Cardiac muscle cell (in vitro differentiated cells and primary cell): ENCODE measurements around the gene MYLK3. TPM values are rescaled to one million over a fixed set of nuclear protein-coding genes. Genes with fewer than 3 reads are reported as not detected.
"Not testable (repeated sequence)": the region's sequence is repeated elsewhere in the genome, so short reads cannot be mapped to it uniquely, and the experiment has no call there.

Experiments
- DNase-seq, 2 donors: peaks; one replicate each; pipeline versions ENCODE4 v3.0.0 to v3.0.0-alpha.2; 2010 to 2017; ENCODE audit warnings: low read depth in 1 of 2, low spot score in 1 of 2
- H3K27ac ChIP-seq: fragments of 200-600 bp; sonication (generic); 2 replicates; pipeline ENCODE4 v1.5.1; 2016
- H3K27me3 ChIP-seq: fragments of 200-600 bp; sonication (generic); 2 replicates; pipeline ENCODE4 v1.6.0; 2016; ENCODE audit warnings: control low read depth
- H3K36me3 ChIP-seq: fragments of 200-600 bp; sonication (generic); 2 replicates; pipeline ENCODE4 v1.5.1; 2016; ENCODE audit warnings: control low read depth
- H3K4me1 ChIP-seq: fragments of 200-600 bp; sonication (generic); 2 replicates; pipeline ENCODE4 v1.8.1; 2017; ENCODE audit warnings: low read depth, mild to moderate bottlenecking, mixed run types
- H3K4me3 ChIP-seq: fragments of 200-600 bp; sonication (generic); 2 replicates; pipeline ENCODE4 v1.5.1; 2016; ENCODE audit warnings: mild to moderate bottlenecking
- H3K9me3 ChIP-seq: fragments of 200-600 bp; sonication (generic); 2 replicates; pipeline ENCODE4 v1.5.1; 2017; ENCODE audit warnings: low read depth, mild to moderate bottlenecking, control low read depth
- CTCF ChIP-seq: IDR thresholded peaks from 2 replicates; pipeline ENCODE4 v1.5.1; 2012; ENCODE audit warnings: low read depth, mild to moderate bottlenecking, low read length
- polyA plus RNA-seq: library from polyadenylated mRNA; unstranded; fragments of >200 nt; fragmentation: Nextera tagmentation; extraction: Ambion mirVana; gene quantifications from 2 replicates; pipeline ENCODE4 v1.2.1, GENCODE V29; 2016
- total RNA-seq: library from RNA; depleted of rRNA; stranded (reverse); fragments of >200 nt; gene quantifications from 2 replicates; pipeline ENCODE4 v1.2.3, GENCODE V29; 2016

The MYLK3 gene
- total and polyA plus RNA-seq, 2 experiments from 2014 or later, result 57.8 to 203 TPM

- peaks cover 23% of the 10 kb centered on the region for H3K4me1 ChIP-seq
- no peak for TF ChIP-seq CTCF
- no peaks in the 10 kb centered on the region for H3K36me3 ChIP-seq
- H3K9me3 ChIP-seq, result no peaks in the 10 kb centered on the region
- peak; percentile 41 to 68 for DNase-seq
- H3K27ac ChIP-seq, result peak overlapping the region; percentile 76
- peak overlapping the region; percentile 9 for H3K4me3 ChIP-seq
- no peaks in the 10 kb centered on the region for H3K27me3 ChIP-seq
These were observed 41.6 kb upstream of the MYLK3 start for GRCh38 chr16:46789499-46790414.

GRCh38 chr16:46788891-46789474 is 40.8 kb upstream of the MYLK3 start:
- DNase-seq, result no peak
- peaks cover 23% of the 10 kb centered on the region for H3K4me1 ChIP-seq
- H3K27ac ChIP-seq, result peak overlapping the region; percentile 76
- TF ChIP-seq CTCF, result no peak
- H3K36me3 ChIP-seq, result no peaks in the 10 kb centered on the region
- no peaks in the 10 kb centered on the region for H3K9me3 ChIP-seq
- H3K27me3 ChIP-seq, result no peaks in the 10 kb centered on the region
- no peak overlapping the region for H3K4me3 ChIP-seq

- Histone ChIP-seq H3K4me1 (peaks cover 23% of the 10 kb centered on the region), H3K27ac (peak overlapping the region; percentile 76), H3K27me3 (no peaks in the 10 kb centered on the region), H3K4me3 (no peak overlapping the region), H3K9me3 (no peaks in the 10 kb centered on the region), H3K36me3 (no peaks in the 10 kb centered on the region)
- DNase-seq, result no peak
- no peak for TF ChIP-seq CTCF
These were observed 39.8 kb upstream of the MYLK3 start for GRCh38 chr16:46787909-46788308.

- TF ChIP-seq CTCF, result no peak
- no peaks in the 10 kb centered on the region for H3K36me3 ChIP-seq
- H3K4me1 ChIP-seq, result peaks cover 23% of the 10 kb centered on the region
- peak overlapping the region; percentile 88 for H3K27ac ChIP-seq
- H3K4me3 ChIP-seq, result no peak overlapping the region
- no peaks in the 10 kb centered on the region for H3K27me3 ChIP-seq
- peak in 1 of 2 donors; percentile 31 for DNase-seq
- H3K9me3 ChIP-seq, result no peaks in the 10 kb centered on the region
These were observed 37.1 kb upstream of the MYLK3 start for GRCh38 chr16:46785076-46785845.

- H3K4me3 ChIP-seq, DNase-seq, H3K9me3 ChIP-seq, H3K36me3 ChIP-seq, H3K27me3 ChIP-seq: not testable (repeated sequence)
- Histone ChIP-seq H3K27ac (peak overlapping the region; percentile 88), H3K4me1 (peaks cover 23% of the 10 kb centered on the region)
These were observed 36.4 kb upstream of the MYLK3 start for GRCh38 chr16:46784569-46784968.
